Measurements from ENCODE around the gene DES. TPM values are rescaled to one million over a fixed set of nuclear protein-coding genes. Genes with fewer than 3 reads are reported as not detected.

Gene DES
- total and polyA plus RNA-seq, 7 experiments from 2014 or later: 1.5 TPM; not detected in 6

GRCh38 chr2:219443697-219444023 is 25.5 kb downstream of the DES start:
- Histone ChIP-seq H3K27me3 (ENCODE audit: control insufficient read depth in 2 of 2, insufficient read depth in 2 of 2, low read length in 2 of 2) (peaks cover 0 to 2% of the 10 kb centered on the region in 2 donors), H3K9me3 (ENCODE audit: control insufficient read depth in 2 of 3, low read length in 3 of 3) (no peaks in the 10 kb centered on the region), H3K36me3 (ENCODE audit: control insufficient read depth in 2 of 3, insufficient read depth in 3 of 3, low read length in 3 of 3) (no peaks in the 10 kb centered on the region), H3K4me3 (ENCODE audit: low read length) (no peak overlapping the region), H3K4me1 (ENCODE audit: control insufficient read depth in 2 of 2, insufficient read depth in 2 of 2, low read length in 2 of 2) (peaks cover 2 to 9% of the 10 kb centered on the region in 2 donors), H3K27ac (ENCODE audit: low read depth, low read length) (no peak overlapping the region)
- peaks cover 0 to 64% (median 0%) of the 10 kb centered on the region in 5 donors for H3K27me3 Mint-ChIP-seq
- CTCF ChIA-PET: no interaction called here
- H3K36me3 Mint-ChIP-seq: no peaks in the 10 kb centered on the region
- POLR2A ChIA-PET: no interaction called here
- no peak for DNase-seq
- H3K9me3 Mint-ChIP-seq: no peaks in the 10 kb centered on the region
- H3K27ac Mint-ChIP-seq: no peak overlapping the region
- peak overlapping the region in 8 of 10 donors; percentile 15 to 92 (median 80) for H3K4me3 Mint-ChIP-seq
- no peak for ATAC-seq
- intact Hi-C loops (cut with micrococcal nuclease): loop anchor here in 1 of 2 donors (5.0 kb wide), 1 partner anchor 41 kb away; no protein-coding TSS in a partner anchor
- H3K4me1 Mint-ChIP-seq: peaks cover 7 to 16% (median 13%) of the 10 kb centered on the region in 7 donors

- no peak overlapping the region for H3K27ac ChIP-seq (ENCODE audit: low read depth, low read length)
- intact Hi-C loops (cut with micrococcal nuclease): loop anchor here in 1 of 2 donors (5.0 kb wide), 1 partner anchor 42 kb away; no protein-coding TSS in a partner anchor
- peaks cover 0 to under 1% (median 0%) of the 10 kb centered on the region in 5 donors for H3K36me3 Mint-ChIP-seq
- peaks cover under 1 to 69% (median 2%) of the 10 kb centered on the region in 5 donors for H3K27me3 Mint-ChIP-seq
- no peaks in the 10 kb centered on the region for H3K27me3 ChIP-seq (ENCODE audit: control insufficient read depth in 2 of 2, insufficient read depth in 2 of 2, low read length in 2 of 2)
- no peak overlapping the region for H3K27ac Mint-ChIP-seq
- H3K4me3 Mint-ChIP-seq: peak overlapping the region in 1 of 10 donors; percentile 35
- H3K4me3 ChIP-seq (ENCODE audit: low read length): no peak overlapping the region
- no peaks in the 10 kb centered on the region for H3K9me3 Mint-ChIP-seq
- H3K36me3 ChIP-seq (ENCODE audit: control insufficient read depth in 2 of 3, insufficient read depth in 3 of 3, low read length in 3 of 3): no peaks in the 10 kb centered on the region
- DNase-seq: no peak
- H3K4me1 ChIP-seq (ENCODE audit: control insufficient read depth in 2 of 2, insufficient read depth in 2 of 2, low read length in 2 of 2): peaks cover 2 to 9% of the 10 kb centered on the region in 2 donors
- ChIA-PET POLR2A (no interaction called here), CTCF (no interaction called here)
- peaks cover 8 to 19% (median 13%) of the 10 kb centered on the region in 7 donors for H3K4me1 Mint-ChIP-seq
- no peaks in the 10 kb centered on the region for H3K9me3 ChIP-seq (ENCODE audit: control insufficient read depth in 2 of 3, low read length in 3 of 3)
- no peak for ATAC-seq
These were observed 26.5 kb downstream of the DES start for GRCh38 chr2:219444566-219445091.

- Mint-ChIP-seq H3K9me3 (no peaks in the 10 kb centered on the region), H3K36me3 (peaks cover 0 to 6% (median 0%) of the 10 kb centered on the region in 5 donors), H3K4me3 (peak overlapping the region in 1 of 10 donors; percentile 35), H3K27ac (no peak overlapping the region), H3K4me1 (peaks cover 8 to 19% (median 13%) of the 10 kb centered on the region in 7 donors), H3K27me3 (peaks cover 5 to 69% (median 7%) of the 10 kb centered on the region in 5 donors)
- Histone ChIP-seq H3K9me3 (ENCODE audit: control insufficient read depth in 2 of 3, low read length in 3 of 3) (no peaks in the 10 kb centered on the region), H3K4me1 (ENCODE audit: control insufficient read depth in 2 of 2, insufficient read depth in 2 of 2, low read length in 2 of 2) (peaks cover 2 to 9% of the 10 kb centered on the region in 2 donors), H3K27me3 (ENCODE audit: control insufficient read depth in 2 of 2, insufficient read depth in 2 of 2, low read length in 2 of 2) (no peaks in the 10 kb centered on the region), H3K4me3 (ENCODE audit: low read length) (no peak overlapping the region), H3K27ac (ENCODE audit: low read depth, low read length) (no peak overlapping the region), H3K36me3 (ENCODE audit: control insufficient read depth in 2 of 3, insufficient read depth in 3 of 3, low read length in 3 of 3) (no peaks in the 10 kb centered on the region)
- POLR2A ChIA-PET: no interaction called here
- no peak for ATAC-seq
- CTCF ChIA-PET: no interaction called here
- DNase-seq: no peak
- intact Hi-C loops (cut with micrococcal nuclease): no loop called here
These were observed 27.1 kb downstream of the DES start for GRCh38 chr2:219445220-219445640.

- intact Hi-C loops (cut with micrococcal nuclease): no loop called here
- ChIA-PET CTCF (no interaction called here), POLR2A (no interaction called here)
- Mint-ChIP-seq H3K36me3 (peaks cover 0 to 8% (median 0%) of the 10 kb centered on the region in 5 donors), H3K4me3 (no peak overlapping the region), H3K9me3 (no peaks in the 10 kb centered on the region), H3K4me1 (peaks cover 5 to 15% (median 9%) of the 10 kb centered on the region in 7 donors), H3K27ac (no peak overlapping the region), H3K27me3 (peaks cover 5 to 66% (median 9%) of the 10 kb centered on the region in 5 donors)
- ATAC-seq: no peak
- DNase-seq: no peak
- no peak overlapping the region for H3K27ac ChIP-seq (ENCODE audit: low read depth, low read length)
- no peaks in the 10 kb centered on the region for H3K36me3 ChIP-seq (ENCODE audit: control insufficient read depth in 2 of 3, insufficient read depth in 3 of 3, low read length in 3 of 3)
- H3K4me3 ChIP-seq (ENCODE audit: low read length): no peak overlapping the region
- H3K27me3 ChIP-seq (ENCODE audit: control insufficient read depth in 2 of 2, insufficient read depth in 2 of 2, low read length in 2 of 2): no peaks in the 10 kb centered on the region
- H3K4me1 ChIP-seq (ENCODE audit: control insufficient read depth in 2 of 2, insufficient read depth in 2 of 2, low read length in 2 of 2): peaks cover 2 to 8% of the 10 kb centered on the region in 2 donors
- H3K9me3 ChIP-seq (ENCODE audit: control insufficient read depth in 2 of 3, low read length in 3 of 3): no peaks in the 10 kb centered on the region
These were observed 27.9 kb downstream of the DES start for GRCh38 chr2:219446101-219446504.

GRCh38 chr2:219446689-219447088 is 28.5 kb downstream of the DES start:
- no peaks in the 10 kb centered on the region for H3K27me3 ChIP-seq (ENCODE audit: control insufficient read depth in 2 of 2, insufficient read depth in 2 of 2, low read length in 2 of 2)
- peaks cover 0 to 8% (median 0%) of the 10 kb centered on the region in 5 donors for H3K36me3 Mint-ChIP-seq
- H3K27ac ChIP-seq (ENCODE audit: low read depth, low read length): no peak overlapping the region
- H3K4me3 Mint-ChIP-seq: no peak overlapping the region
- H3K27ac Mint-ChIP-seq: no peak overlapping the region
- H3K4me3 ChIP-seq (ENCODE audit: low read length): no peak overlapping the region
- ChIA-PET CTCF (interaction anchor here (1.4 kb wide), 1 partner anchor 9 kb away, joined by 4 read pairs; no protein-coding TSS in a partner anchor), POLR2A (no interaction called here)
- no peaks in the 10 kb centered on the region for H3K9me3 ChIP-seq (ENCODE audit: control insufficient read depth in 2 of 3, low read length in 3 of 3)
- intact Hi-C loops (cut with micrococcal nuclease): no loop called here
- no peaks in the 10 kb centered on the region for H3K36me3 ChIP-seq (ENCODE audit: control insufficient read depth in 2 of 3, insufficient read depth in 3 of 3, low read length in 3 of 3)
- DNase-seq (no peak), ATAC-seq (no peak)
- H3K4me1 Mint-ChIP-seq: peaks cover 3 to 11% (median 6%) of the 10 kb centered on the region in 7 donors
- H3K27me3 Mint-ChIP-seq: peaks cover 5 to 61% (median 9%) of the 10 kb centered on the region in 5 donors
- no peaks in the 10 kb centered on the region for H3K9me3 Mint-ChIP-seq
- peaks cover 0 to 4% of the 10 kb centered on the region in 2 donors for H3K4me1 ChIP-seq (ENCODE audit: control insufficient read depth in 2 of 2, insufficient read depth in 2 of 2, low read length in 2 of 2)

GRCh38 chr2:219447242-219448098 is 29.3 kb downstream of the DES start:
- Mint-ChIP-seq H3K36me3 (peaks cover 0 to 13% (median 0%) of the 10 kb centered on the region in 5 donors), H3K4me1 (peaks cover 3 to 10% (median 6%) of the 10 kb centered on the region in 7 donors), H3K27ac (no peak overlapping the region), H3K9me3 (no peaks in the 10 kb centered on the region), H3K27me3 (peaks cover 5 to 59% (median 9%) of the 10 kb centered on the region in 5 donors), H3K4me3 (no peak overlapping the region)
- intact Hi-C loops (cut with micrococcal nuclease): no loop called here
- ChIA-PET POLR2A (no interaction called here), CTCF (interaction anchor here (1.4 kb wide), 1 partner anchor 9 kb away, joined by 4 read pairs; no protein-coding TSS in a partner anchor)
- H3K27ac ChIP-seq (ENCODE audit: low read depth, low read length): no peak overlapping the region
- no peak overlapping the region for H3K4me3 ChIP-seq (ENCODE audit: low read length)
- no peaks in the 10 kb centered on the region for H3K36me3 ChIP-seq (ENCODE audit: control insufficient read depth in 2 of 3, insufficient read depth in 3 of 3, low read length in 3 of 3)
- ATAC-seq (no peak), DNase-seq (no peak)
- peaks cover 0 to 4% of the 10 kb centered on the region in 2 donors for H3K4me1 ChIP-seq (ENCODE audit: control insufficient read depth in 2 of 2, insufficient read depth in 2 of 2, low read length in 2 of 2)
- H3K27me3 ChIP-seq (ENCODE audit: control insufficient read depth in 2 of 2, insufficient read depth in 2 of 2, low read length in 2 of 2): no peaks in the 10 kb centered on the region
- no peaks in the 10 kb centered on the region for H3K9me3 ChIP-seq (ENCODE audit: control insufficient read depth in 2 of 3, low read length in 3 of 3)

Data from naive thymus-derived CD4-positive, alpha-beta T cell (primary cell).